T-helper 22 cell (primary cell): ENCODE results near the gene DNAJA3.

ENCODE experiments used
- DNase-seq: peaks from one replicate; pipeline ENCODE4 v3.0.0-alpha.2; 2020; ENCODE audit warnings: low read depth

Gene DNAJA3

GRCh38 chr16:4433914-4434787 lies 8.5 kb downstream of the DNAJA3 start:
- no peak for DNase-seq

GRCh38 chr16:4435337-4436067 lies 9.8 kb downstream of the DNAJA3 start:
- DNase-seq, result no peak

GRCh38 chr16:4437366-4437765 lies 11.7 kb downstream of the DNAJA3 start:
- no peak for DNase-seq

- no peak for DNase-seq
Measured at GRCh38 chr16:4442371-4442770, 16.7 kb downstream of the DNAJA3 start.

GRCh38 chr16:4443271-4443670 lies 17.6 kb downstream of the DNAJA3 start:
- DNase-seq, result no peak

GRCh38 chr16:4443986-4444385 lies 18.3 kb downstream of the DNAJA3 start:
- no peak for DNase-seq

GRCh38 chr16:4450430-4450829 lies 24.8 kb downstream of the DNAJA3 start:
- no peak for DNase-seq

GRCh38 chr16:4450931-4451519 lies 25.4 kb downstream of the DNAJA3 start:
- DNase-seq, result no peak

- no peak for DNase-seq
Measured at GRCh38 chr16:4452674-4453073, 27.0 kb downstream of the DNAJA3 start.

- DNase-seq, result no peak
Measured at GRCh38 chr16:4454623-4455022, 29.0 kb downstream of the DNAJA3 start.

GRCh38 chr16:4455081-4455480 lies 29.4 kb downstream of the DNAJA3 start:
- DNase-seq, result no peak

- DNase-seq, result no peak
Measured at GRCh38 chr16:4455951-4456350, 30.3 kb downstream of the DNAJA3 start.

GRCh38 chr16:4460936-4461249 lies 35.2 kb downstream of the DNAJA3 start:
- no peak for DNase-seq

- no peak for DNase-seq
Measured at GRCh38 chr16:4461250-4462085, 35.8 kb downstream of the DNAJA3 start.

GRCh38 chr16:4463522-4464163 lies 38.0 kb downstream of the DNAJA3 start:
- DNase-seq, result no peak

GRCh38 chr16:4465977-4466779 lies 40.5 kb downstream of the DNAJA3 start:
- peak; percentile 41 for DNase-seq

GRCh38 chr16:4467916-4468315 lies 42.2 kb downstream of the DNAJA3 start:
- DNase-seq, result no peak

- no peak for DNase-seq
Measured at GRCh38 chr16:4468972-4469371, 43.3 kb downstream of the DNAJA3 start.

GRCh38 chr16:4471869-4472268 lies 46.2 kb downstream of the DNAJA3 start:
- no peak for DNase-seq

GRCh38 chr16:4472880-4473279 lies 47.2 kb downstream of the DNAJA3 start:
- DNase-seq, result no peak
